ENCODE data around the gene EPS8L2.

- no peak for TF ChIP-seq CTCF (conservative IDR thresholded peaks at IDR 0.05; ENCODE audit: low read depth, low read length)
- TF ChIP-seq EZH2 (IDR thresholded peaks at IDR 0.05; ENCODE audit: borderline replicate concordance, low read depth, low read length, poor library complexity, severe bottlenecking) = no peak
Observed at GRCh38 chr11:773830-774229, 67.8 kb downstream of the EPS8L2 start.

Measured in A673 (cell line).